GM10266 (cell line): ENCODE measurements around the gene RARB.

ENCODE experiments used
- DNase-seq: peaks from one replicate; pipeline ENCODE4 v3.0.0; 2012; ENCODE audit errors: extremely low spot score
- CTCF ChIP-seq: IDR thresholded peaks from 2 replicates; pipeline ENCODE4 v1.5.1; 2012; ENCODE audit warnings: mild to moderate bottlenecking, low read depth; ENCODE audit not compliant: control insufficient read depth, insufficient read depth; ENCODE audit errors: missing control alignments

Gene RARB

GRCh38 chr3:25502233-25502632 is 74.2 kb downstream of the RARB start:
- no peak for DNase-seq
- no peak for TF ChIP-seq CTCF

- no peak for DNase-seq
- no peak for TF ChIP-seq CTCF
These were observed 75.8 kb downstream of the RARB start for GRCh38 chr3:25503898-25504301.

- no peak for DNase-seq
- TF ChIP-seq CTCF: no peak
These were observed 77.5 kb downstream of the RARB start for GRCh38 chr3:25505581-25505980.

- DNase-seq: no peak
- no peak for TF ChIP-seq CTCF
These were observed 79.7 kb downstream of the RARB start for GRCh38 chr3:25507811-25508210.

- TF ChIP-seq CTCF: no peak
- no peak for DNase-seq
These were observed 80.4 kb downstream of the RARB start for GRCh38 chr3:25508433-25508832.

GRCh38 chr3:25508901-25509300 is 80.8 kb downstream of the RARB start:
- no peak for DNase-seq

GRCh38 chr3:25510797-25511196 is 82.7 kb downstream of the RARB start:
- no peak for DNase-seq
- TF ChIP-seq CTCF: no peak

More at GRCh38 chr3:25508901-25509300, 80.8 kb downstream of the RARB start:
- no peak for TF ChIP-seq CTCF
